ENCODE measurements around the gene HOXD9.

HOXD9 gene

GRCh38 chr2:176111846-176112374, 10.6 kb upstream of the HOXD9 start:
- no peak overlapping the region for H3K4me3 ChIP-seq (ENCODE audit: low read length)
- peaks cover 92% of the 10 kb centered on the region for H3K27me3 ChIP-seq (ENCODE audit: control insufficient read depth, insufficient read depth, low read length)
- H3K9ac ChIP-seq (ENCODE audit: low read length), result no peak overlapping the region
- no peaks in the 10 kb centered on the region for H3K36me3 ChIP-seq (ENCODE audit: control insufficient read depth, insufficient read depth, low read length)
- no peaks in the 10 kb centered on the region for H3K9me3 ChIP-seq (ENCODE audit: control insufficient read depth, low read length)
- no peaks in the 10 kb centered on the region for H3K4me1 ChIP-seq (ENCODE audit: control insufficient read depth, insufficient read depth, low read length)

- Histone ChIP-seq H3K36me3 (ENCODE audit: control insufficient read depth, insufficient read depth, low read length) (no peaks in the 10 kb centered on the region), H3K4me3 (ENCODE audit: low read length) (no peak overlapping the region), H3K9me3 (ENCODE audit: control insufficient read depth, low read length) (no peaks in the 10 kb centered on the region), H3K9ac (ENCODE audit: low read length) (no peak overlapping the region), H3K4me1 (ENCODE audit: control insufficient read depth, insufficient read depth, low read length) (no peaks in the 10 kb centered on the region), H3K27me3 (ENCODE audit: control insufficient read depth, insufficient read depth, low read length) (peaks cover 95% of the 10 kb centered on the region)
Observed at GRCh38 chr2:176112375-176113302, 9.9 kb upstream of the HOXD9 start.

- no peak overlapping the region for H3K4me3 ChIP-seq (ENCODE audit: low read length)
- H3K9me3 ChIP-seq (ENCODE audit: control insufficient read depth, low read length), result no peaks in the 10 kb centered on the region
- no peak overlapping the region for H3K9ac ChIP-seq (ENCODE audit: low read length)
Observed at GRCh38 chr2:176114120-176114929, 8.2 kb upstream of the HOXD9 start.

GRCh38 chr2:176114930-176115625, 7.4 kb upstream of the HOXD9 start:
- no peak overlapping the region for H3K4me3 ChIP-seq (ENCODE audit: low read length)
- no peak overlapping the region for H3K9ac ChIP-seq (ENCODE audit: low read length)
- no peaks in the 10 kb centered on the region for H3K4me1 ChIP-seq (ENCODE audit: control insufficient read depth, insufficient read depth, low read length)
- no peaks in the 10 kb centered on the region for H3K36me3 ChIP-seq (ENCODE audit: control insufficient read depth, insufficient read depth, low read length)
- no peaks in the 10 kb centered on the region for H3K9me3 ChIP-seq (ENCODE audit: control insufficient read depth, low read length)
- peaks cover 96% of the 10 kb centered on the region for H3K27me3 ChIP-seq (ENCODE audit: control insufficient read depth, insufficient read depth, low read length)

More at GRCh38 chr2:176114120-176114929, 8.2 kb upstream of the HOXD9 start:
- no peaks in the 10 kb centered on the region for H3K4me1 ChIP-seq (ENCODE audit: control insufficient read depth, insufficient read depth, low read length)
- H3K36me3 ChIP-seq (ENCODE audit: control insufficient read depth, insufficient read depth, low read length), result no peaks in the 10 kb centered on the region
- H3K27me3 ChIP-seq (ENCODE audit: control insufficient read depth, insufficient read depth, low read length), result peaks cover 98% of the 10 kb centered on the region

GRCh38 chr2:176115883-176116813, 6.4 kb upstream of the HOXD9 start, which contains the start of gene HOXD10:
Gene HOXD10, plus strand, starts transcription at chr2:176116778. Its CDS starts 56 bp downstream, at chr2:176116834.
- no peak within 1 kb of the TSS for H3K9ac ChIP-seq (ENCODE audit: low read length)
- no peak within 1 kb of the TSS for H3K4me3 ChIP-seq (ENCODE audit: low read length)
- peaks cover 96% of the 10 kb centered on the region for H3K27me3 ChIP-seq (ENCODE audit: control insufficient read depth, insufficient read depth, low read length)

GRCh38 chr2:176117162-176117822, 5.2 kb upstream of the HOXD9 start:
- H3K4me3 ChIP-seq (ENCODE audit: low read length), result no peak overlapping the region
- peaks cover 96% of the 10 kb centered on the region for H3K27me3 ChIP-seq (ENCODE audit: control insufficient read depth, insufficient read depth, low read length)
- H3K4me1 ChIP-seq (ENCODE audit: control insufficient read depth, insufficient read depth, low read length), result peaks cover 1% of the 10 kb centered on the region
- no peaks in the 10 kb centered on the region for H3K9me3 ChIP-seq (ENCODE audit: control insufficient read depth, low read length)
- no peaks in the 10 kb centered on the region for H3K36me3 ChIP-seq (ENCODE audit: control insufficient read depth, insufficient read depth, low read length)
- H3K9ac ChIP-seq (ENCODE audit: low read length), result no peak overlapping the region

More at GRCh38 chr2:176115883-176116813, 6.4 kb upstream of the HOXD9 start, which contains the start of gene HOXD10:
- H3K4me1 ChIP-seq (ENCODE audit: control insufficient read depth, insufficient read depth, low read length), result no peaks in the 10 kb centered on the region
- H3K36me3 ChIP-seq (ENCODE audit: control insufficient read depth, insufficient read depth, low read length), result no peaks in the 10 kb centered on the region
- no peaks in the 10 kb centered on the region for H3K9me3 ChIP-seq (ENCODE audit: control insufficient read depth, low read length)

GRCh38 chr2:176117823-176118371, 4.6 kb upstream of the HOXD9 start:
- Histone ChIP-seq H3K36me3 (ENCODE audit: control insufficient read depth, insufficient read depth, low read length) (no peaks in the 10 kb centered on the region), H3K9me3 (ENCODE audit: control insufficient read depth, low read length) (no peaks in the 10 kb centered on the region), H3K27me3 (ENCODE audit: control insufficient read depth, insufficient read depth, low read length) (peaks cover 96% of the 10 kb centered on the region), H3K9ac (ENCODE audit: low read length) (no peak overlapping the region), H3K4me3 (ENCODE audit: low read length) (no peak overlapping the region), H3K4me1 (ENCODE audit: control insufficient read depth, insufficient read depth, low read length) (peaks cover 6% of the 10 kb centered on the region)

GRCh38 chr2:176118601-176119339, 3.7 kb upstream of the HOXD9 start:
- peaks cover 6% of the 10 kb centered on the region for H3K4me1 ChIP-seq (ENCODE audit: control insufficient read depth, insufficient read depth, low read length)
- no peak overlapping the region for H3K9ac ChIP-seq (ENCODE audit: low read length)
- peaks cover 96% of the 10 kb centered on the region for H3K27me3 ChIP-seq (ENCODE audit: control insufficient read depth, insufficient read depth, low read length)
- H3K9me3 ChIP-seq (ENCODE audit: control insufficient read depth, low read length), result no peaks in the 10 kb centered on the region
- no peak overlapping the region for H3K4me3 ChIP-seq (ENCODE audit: low read length)
- no peaks in the 10 kb centered on the region for H3K36me3 ChIP-seq (ENCODE audit: control insufficient read depth, insufficient read depth, low read length)

- Histone ChIP-seq H3K27me3 (ENCODE audit: control insufficient read depth, insufficient read depth, low read length) (peaks cover 97% of the 10 kb centered on the region), H3K4me1 (ENCODE audit: control insufficient read depth, insufficient read depth, low read length) (peaks cover 6% of the 10 kb centered on the region), H3K4me3 (ENCODE audit: low read length) (no peak overlapping the region), H3K36me3 (ENCODE audit: control insufficient read depth, insufficient read depth, low read length) (no peaks in the 10 kb centered on the region), H3K9ac (ENCODE audit: low read length) (no peak overlapping the region), H3K9me3 (ENCODE audit: control insufficient read depth, low read length) (no peaks in the 10 kb centered on the region)
Observed at GRCh38 chr2:176120364-176121189, 1.9 kb upstream of the HOXD9 start.
